Brain microvascular endothelial cell (primary cell): ENCODE data around the gene AXIN1.

Experiments
- DNase-seq: peaks from one replicate; pipeline ENCODE4 v3.0.0-alpha.2; 2020
- H3K27ac ChIP-seq: fragments of 250-450 bp; sonication (Bioruptor Pico); 2 replicates; pipeline ENCODE4 v1.5.1; 2020; ENCODE audit warnings: mild to moderate bottlenecking, moderate library complexity
- H3K27me3 ChIP-seq: fragments of 250-450 bp; sonication (Bioruptor Pico); replicated peaks from 2 replicates; pipeline ENCODE4 v1.5.1; 2020; ENCODE audit warnings: mild to moderate bottlenecking
- H3K36me3 ChIP-seq: fragments of 250-450 bp; sonication (Bioruptor Pico); replicated peaks from 2 replicates; pipeline ENCODE4 v1.5.1; 2020; ENCODE audit warnings: mild to moderate bottlenecking
- H3K4me3 ChIP-seq: 2 replicates; pipeline ENCODE4 v1.5.1; 2011; ENCODE audit warnings: low read depth, mild to moderate bottlenecking, control low read depth, low read length, moderate library complexity
- CTCF ChIP-seq: IDR thresholded peaks from 2 replicates; pipeline ENCODE4 v1.5.1; 2011; ENCODE audit warnings: low read depth, mild to moderate bottlenecking, moderate library complexity, low read length, control low read depth, inconsistent platforms; ENCODE audit errors: missing control alignments
- in situ Hi-C: cut with HindIII; loops from 2 replicates; pipeline ENCODE4 v1.10.0; 2017; ENCODE audit warnings: low sequenced_read_pairs, low pct_ligation_motif_present

AXIN1 gene

GRCh38 chr16:242281-242680, 110.2 kb downstream of the AXIN1 start:
- Histone ChIP-seq H3K27ac (no peak overlapping the region), H3K36me3 (no peaks in the 10 kb centered on the region), H3K27me3 (no peaks in the 10 kb centered on the region), H3K4me3 (no peak overlapping the region)
- no peak for TF ChIP-seq CTCF
- in situ Hi-C loops: no loop called here
- no peak for DNase-seq

DNA sequence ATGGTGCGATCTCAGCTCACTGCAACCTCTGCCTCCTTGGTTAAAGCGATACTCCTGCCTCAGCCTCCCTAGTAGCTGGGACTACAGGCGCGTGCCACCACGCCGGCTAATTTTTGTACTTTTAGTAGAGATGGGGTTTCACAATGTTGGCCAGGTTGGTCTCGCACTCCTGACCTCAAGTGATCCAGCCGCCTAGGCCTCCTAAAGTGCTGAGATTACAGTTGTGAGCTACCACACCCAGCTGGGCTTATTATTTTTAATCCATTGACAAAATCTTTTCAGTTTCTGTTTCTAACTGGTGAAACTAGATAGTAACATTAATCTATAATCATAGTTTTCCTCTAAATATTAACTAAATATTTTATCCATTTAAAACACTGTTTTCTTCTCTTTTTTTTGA, 112.0 kb downstream of the AXIN1 start:
- in situ Hi-C loops: no loop called here
- H3K27ac ChIP-seq: no peak overlapping the region
- no peak for DNase-seq
- no peaks in the 10 kb centered on the region for H3K36me3 ChIP-seq
- H3K4me3 ChIP-seq: no peak overlapping the region
- no peak for TF ChIP-seq CTCF
- no peaks in the 10 kb centered on the region for H3K27me3 ChIP-seq

DNA sequence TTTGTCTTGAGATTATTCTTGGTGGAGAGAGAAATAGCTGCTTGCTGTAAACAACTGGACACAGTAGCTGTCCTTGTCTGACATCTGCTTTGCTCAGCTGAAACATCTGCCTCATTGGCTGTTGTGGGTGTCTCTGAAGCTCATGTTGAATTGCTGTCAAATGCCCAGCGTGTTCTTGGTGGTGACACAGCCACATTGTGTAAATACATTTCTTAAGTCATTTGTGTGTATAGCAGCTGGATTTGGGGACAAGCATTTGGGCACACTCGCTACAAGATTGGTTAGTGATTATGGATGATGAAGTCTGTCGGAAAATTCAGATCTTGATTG, 112.6 kb downstream of the AXIN1 start:
- H3K27ac ChIP-seq: no peak overlapping the region
- no peak for TF ChIP-seq CTCF
- in situ Hi-C loops: no loop called here
- no peaks in the 10 kb centered on the region for H3K36me3 ChIP-seq
- no peak overlapping the region for H3K4me3 ChIP-seq
- H3K27me3 ChIP-seq: no peaks in the 10 kb centered on the region
- no peak for DNase-seq
